HEK293 (cell line): Measurements from ENCODE around the gene CASZ1.

Source experiments
- CTCF ChIA-PET: fragments of 350-600 bp; formaldehyde crosslinking; extraction: SDS; loops from one replicate; lab custom pipeline; 2021; ENCODE audit warnings: antibody characterized with exemption; lab: Yijun Ruan, JAX
- POLR2A ChIA-PET: fragments of 300-600 bp; formaldehyde crosslinking; extraction: SDS; loops from one replicate; lab custom pipeline; 2020; ENCODE audit warnings: antibody characterized with exemption, inconsistent platforms; lab: Yijun Ruan, JAX
- H3K27ac ChIP-seq: fragments of 200-500 bp; sonication (Bioruptor generic); 2 replicates; pipeline ENCODE4 v1.5.1; 2014; ENCODE audit warnings: low read depth, low read length, control low read depth, inconsistent platforms; ENCODE audit errors: extremely low read depth
- H3K36me3 ChIP-seq, 2 experiments: fragments of 200-500 bp in 1 of 2; sonication (Bioruptor generic) in 1 of 2; 1 replicate in 1 of 2; 2 replicates in 1 of 2; pipeline ENCODE4 v1.5.1; 2014 to 2017; ENCODE audit warnings: inconsistent platforms in 2 of 2, low read length in 2 of 2; ENCODE audit not compliant: control insufficient read depth in 2 of 2, insufficient read depth in 1 of 2
- H3K4me1 ChIP-seq: fragments of 200-500 bp; sonication (Bioruptor generic); 2 replicates; pipeline ENCODE4 v1.5.1; 2014; ENCODE audit warnings: mild to moderate bottlenecking, low read length, inconsistent platforms; ENCODE audit not compliant: control insufficient read depth, insufficient read depth
- H3K4me3 ChIP-seq: 2 replicates; pipeline ENCODE4 v1.5.1; 2011; ENCODE audit warnings: low read depth, mild to moderate bottlenecking, control low read depth, low read length, moderate library complexity
- H3K9me3 ChIP-seq: fragments of 200-500 bp; sonication (Bioruptor generic); 2 replicates; pipeline ENCODE4 v1.5.1; 2014; ENCODE audit warnings: low read depth, low read length, inconsistent platforms; ENCODE audit not compliant: control insufficient read depth, insufficient read depth
- HIC1 ChIP-seq: fragments of 450-650 bp; formaldehyde crosslinking; IDR thresholded peaks from 2 replicates; pipeline ENCODE4 v1.5.1; 2016; ENCODE audit warnings: missing biosample characterization, missing genetic modification characterization
- HOXC10 ChIP-seq: sonication (generic); formaldehyde crosslinking; IDR thresholded peaks from 2 replicates; pipeline ENCODE4 v1.8.1; 2023; ENCODE audit warnings: mild to moderate bottlenecking, missing genetic modification reagents
- MEIS1 ChIP-seq: sonication (generic); formaldehyde crosslinking; IDR thresholded peaks from 2 replicates; pipeline ENCODE4 v1.8.1; 2022; ENCODE audit warnings: missing genetic modification reagents, mild to moderate bottlenecking, borderline replicate concordance
- SP2 ChIP-seq: fragments of 450-650 bp; formaldehyde crosslinking; IDR thresholded peaks from 2 replicates; pipeline ENCODE4 v1.5.1; 2016; ENCODE audit warnings: missing biosample characterization, missing genetic modification characterization
- YY1 ChIP-seq: fragments of 450-650 bp; formaldehyde crosslinking; IDR thresholded peaks from 2 replicates; pipeline ENCODE4 v1.5.1; 2018; ENCODE audit warnings: missing biosample characterization, missing genetic modification characterization
- ZNF354C ChIP-seq: fragments of 450-650 bp; formaldehyde crosslinking; IDR thresholded peaks from 2 replicates; pipeline ENCODE4 v1.5.1; 2016; ENCODE audit warnings: missing biosample characterization, missing genetic modification characterization, low read depth, borderline replicate concordance
- ZNF510 ChIP-seq: fragments of 450-650 bp; formaldehyde crosslinking; IDR thresholded peaks from 2 replicates; pipeline ENCODE4 v1.5.1; 2018; ENCODE audit warnings: mild to moderate bottlenecking, missing genetic modification characterization, missing biosample characterization; ENCODE audit not compliant: insufficient replicate concordance
- ZNF645 ChIP-seq: fragments of 450-650 bp; formaldehyde crosslinking; IDR thresholded peaks from 2 replicates; pipeline ENCODE4; 2016; ENCODE audit warnings: missing biosample characterization, missing genetic modification characterization
- ZNF670 ChIP-seq: fragments of 450-650 bp; formaldehyde crosslinking; IDR thresholded peaks from 2 replicates; pipeline ENCODE4 v1.5.1; 2016; ENCODE audit warnings: missing biosample characterization, missing genetic modification characterization, low read depth
- TF ChIP-seq, protein P1 (sequence below): fragments of 450-650 bp; formaldehyde crosslinking; IDR thresholded peaks from 2 replicates; pipeline ENCODE4 v1.5.1; 2017; ENCODE audit warnings: missing biosample characterization, missing genetic modification characterization

Gene CASZ1

DNA sequence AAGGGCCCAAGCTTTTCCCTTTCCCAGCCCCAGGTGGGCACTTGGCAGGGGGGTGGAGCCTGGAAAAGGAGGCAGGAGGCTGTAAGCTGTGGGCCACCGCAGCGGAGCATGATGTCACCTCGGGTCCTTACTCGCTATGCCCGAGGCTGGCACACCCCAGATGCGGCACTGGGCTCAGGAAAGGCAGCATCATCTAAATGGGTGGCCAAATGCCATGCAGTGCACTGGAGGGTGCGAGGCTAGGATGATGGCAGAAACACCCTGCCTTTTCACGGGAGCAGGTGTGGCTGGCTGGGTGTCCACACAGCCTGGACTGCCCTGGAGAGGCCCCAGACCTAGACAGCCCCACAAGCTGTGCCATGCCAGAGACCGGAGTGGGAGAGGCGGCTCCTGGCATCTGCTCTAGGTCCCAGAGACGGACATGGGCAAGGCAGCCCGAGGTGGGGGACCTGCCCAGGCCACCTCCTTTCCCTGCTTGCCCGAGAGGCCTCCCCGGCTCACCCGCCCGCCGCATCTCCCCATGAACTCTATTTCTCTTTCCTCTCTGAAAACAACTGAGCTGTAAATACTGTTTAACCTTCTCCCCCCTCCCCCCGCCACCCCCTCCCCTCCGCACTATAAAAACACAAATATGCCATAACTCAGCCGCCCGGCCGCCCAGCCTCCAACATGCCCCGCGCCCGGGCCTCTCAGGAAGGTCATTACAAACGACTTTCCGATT lies 124.7 kb downstream of the CASZ1 start (continued):
- TF ChIP-seq YY1 (tag by site-specific recombination) (no peak), HOXC10 (CRISPR knock-in tag) (no peak), ZNF354C (no peak)

DNA sequence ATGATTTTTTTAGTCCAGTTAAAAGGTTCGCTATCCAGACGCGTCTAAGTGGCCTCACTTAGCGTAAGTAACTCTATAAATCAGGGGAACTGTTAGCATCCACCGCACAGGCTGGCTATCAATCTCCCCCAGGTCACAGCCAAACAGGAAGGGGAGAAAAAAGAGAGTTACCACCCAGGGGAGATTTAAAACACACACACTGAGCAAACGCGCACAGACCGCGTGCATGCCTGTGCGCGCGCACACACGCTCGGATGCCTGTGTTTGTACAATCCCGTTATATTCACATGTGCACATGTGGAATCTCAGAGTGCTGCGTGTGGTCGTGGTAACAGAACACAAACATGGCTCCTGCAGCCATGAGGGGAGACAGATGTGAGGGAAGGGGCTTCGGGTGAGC lies 125.4 kb downstream of the CASZ1 start:
- Histone ChIP-seq H3K36me3 (no peaks in the 10 kb centered on the region), H3K9me3 (no peaks in the 10 kb centered on the region), H3K4me1 (peaks cover 14% of the 10 kb centered on the region), H3K4me3 (no peak overlapping the region), H3K27ac (no peak overlapping the region)
- POLR2A ChIA-PET, result no interaction called here
- CTCF ChIA-PET, result no interaction called here
- TF ChIP-seq ZNF645 (tag by site-specific recombination), result no peak
- TF ChIP-seq, protein P1, sequence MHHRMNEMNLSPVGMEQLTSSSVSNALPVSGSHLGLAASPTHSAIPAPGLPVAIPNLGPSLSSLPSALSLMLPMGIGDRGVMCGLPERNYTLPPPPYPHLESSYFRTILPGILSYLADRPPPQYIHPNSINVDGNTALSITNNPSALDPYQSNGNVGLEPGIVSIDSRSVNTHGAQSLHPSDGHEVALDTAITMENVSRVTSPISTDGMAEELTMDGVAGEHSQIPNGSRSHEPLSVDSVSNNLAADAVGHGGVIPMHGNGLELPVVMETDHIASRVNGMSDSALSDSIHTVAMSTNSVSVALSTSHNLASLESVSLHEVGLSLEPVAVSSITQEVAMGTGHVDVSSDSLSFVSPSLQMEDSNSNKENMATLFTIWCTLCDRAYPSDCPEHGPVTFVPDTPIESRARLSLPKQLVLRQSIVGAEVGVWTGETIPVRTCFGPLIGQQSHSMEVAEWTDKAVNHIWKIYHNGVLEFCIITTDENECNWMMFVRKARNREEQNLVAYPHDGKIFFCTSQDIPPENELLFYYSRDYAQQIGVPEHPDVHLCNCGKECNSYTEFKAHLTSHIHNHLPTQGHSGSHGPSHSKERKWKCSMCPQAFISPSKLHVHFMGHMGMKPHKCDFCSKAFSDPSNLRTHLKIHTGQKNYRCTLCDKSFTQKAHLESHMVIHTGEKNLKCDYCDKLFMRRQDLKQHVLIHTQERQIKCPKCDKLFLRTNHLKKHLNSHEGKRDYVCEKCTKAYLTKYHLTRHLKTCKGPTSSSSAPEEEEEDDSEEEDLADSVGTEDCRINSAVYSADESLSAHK (tag by site-specific recombination), result 0 out of 2 replicates have a peak, but pooled peaks have one; percentile 26

DNA sequence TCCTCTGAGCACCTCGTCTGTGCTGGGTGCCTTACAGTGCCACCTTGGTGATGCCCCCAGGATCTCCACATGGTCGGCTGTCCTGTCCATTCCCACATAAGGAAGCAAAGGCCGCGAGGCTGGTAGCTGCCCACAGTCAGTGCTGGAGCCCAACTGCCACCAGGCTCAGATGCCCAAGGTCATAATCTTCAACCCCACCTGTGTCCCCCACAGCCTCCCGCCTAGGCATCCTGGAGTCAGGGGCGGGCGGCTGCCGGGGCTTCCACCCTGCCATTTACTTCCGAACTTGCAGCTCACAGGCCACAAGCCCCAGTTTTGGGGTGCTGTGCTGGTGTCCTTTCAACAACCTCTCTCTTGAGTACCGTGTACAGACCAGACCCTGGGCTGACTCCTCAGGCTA lies 126.3 kb downstream of the CASZ1 start:
- no peaks in the 10 kb centered on the region for H3K9me3 ChIP-seq
- H3K36me3 ChIP-seq, result peaks cover 0 to 1% of the 10 kb centered on the region in 2 experiments; a peak in 1 of 3 replicates
- H3K4me1 ChIP-seq, result peaks cover 12% of the 10 kb centered on the region
- H3K27ac ChIP-seq, result no peak overlapping the region
- H3K4me3 ChIP-seq, result no peak overlapping the region
- CTCF ChIA-PET, result no interaction called here
- TF ChIP-seq ZNF670 (tag by site-specific recombination), result no peak
- TF ChIP-seq MEIS1 (CRISPR knock-in tag), result no peak
- TF ChIP-seq HIC1 (tag by site-specific recombination), result 0 out of 2 replicates have a peak, but pooled peaks have one; percentile 13
- POLR2A ChIA-PET, result no interaction called here

GRCh38 chr1:10669570-10669969 lies 126.9 kb downstream of the CASZ1 start:
- ChIA-PET CTCF (no interaction called here), POLR2A (no interaction called here)

More at GRCh38 chr1:10669570-10669969, 126.9 kb downstream of the CASZ1 start:
- TF ChIP-seq SP2 (tag by site-specific recombination) (0 out of 2 replicates have a peak, but pooled peaks have one; percentile 0), ZNF510 (tag by site-specific recombination) (no peak)
- Histone ChIP-seq H3K27ac (no peak overlapping the region), H3K9me3 (no peaks in the 10 kb centered on the region), H3K36me3 (peaks cover 0 to 5% of the 10 kb centered on the region in 2 experiments; a peak in 1 of 3 replicates), H3K4me3 (no peak overlapping the region), H3K4me1 (peaks cover 7% of the 10 kb centered on the region; the same call in 1 of the 2 replicates)
